ENCODE measurements around the gene LRPAP1.

Gene LRPAP1

DNA sequence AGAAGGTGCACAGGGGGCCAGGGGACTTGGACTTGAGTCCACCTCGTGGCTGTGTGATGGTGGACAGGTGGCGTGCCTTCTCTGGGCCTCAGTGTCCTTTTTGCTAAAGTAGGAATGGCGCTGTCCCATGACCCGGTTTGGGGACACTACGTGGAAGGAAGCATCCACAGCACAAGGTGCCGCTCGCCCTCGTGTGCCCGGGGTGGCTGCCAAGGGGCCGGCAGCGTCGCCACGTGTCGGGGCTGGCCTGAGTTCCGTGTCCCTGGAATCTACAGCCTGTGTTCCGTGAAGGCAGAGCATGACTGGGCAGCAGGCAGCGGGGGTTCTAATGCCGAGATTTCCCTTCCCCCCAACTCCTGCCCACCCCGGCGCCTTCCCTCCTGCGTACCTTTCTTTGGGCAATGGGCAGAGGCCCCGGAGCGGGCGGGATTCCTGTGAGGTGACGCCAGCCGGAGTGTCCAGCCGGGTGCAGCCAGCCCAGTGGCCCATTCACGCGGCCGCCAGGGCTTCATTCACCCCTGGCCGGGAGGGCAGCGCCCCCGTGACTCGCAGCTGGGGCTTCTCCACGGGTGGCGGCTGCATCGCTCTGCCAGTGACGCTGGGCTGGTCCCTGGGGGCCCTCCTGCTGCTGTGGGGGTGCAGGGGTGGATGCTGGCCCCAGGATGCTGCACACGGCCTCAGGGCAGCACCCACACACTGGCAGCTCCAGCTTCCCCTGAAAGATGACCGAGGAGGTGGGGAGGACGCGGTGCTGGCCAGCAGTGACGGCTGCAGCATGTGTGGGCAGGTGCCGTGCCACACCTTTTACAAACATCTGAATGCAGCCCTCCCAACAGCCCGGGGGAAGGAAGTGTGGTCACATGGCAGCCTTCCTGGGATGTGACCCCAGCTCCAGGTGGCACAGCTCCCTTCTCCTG lies 47.9 kb downstream of the LRPAP1 start:
- Histone ChIP-seq H3K4me1 (ENCODE audit: insufficient read depth, low read length) (peaks cover 10% of the 10 kb centered on the region), H3K9ac (ENCODE audit: low read depth, low read length) (no peak overlapping the region), H3K9me3 (ENCODE audit: insufficient read depth, low read depth, low read length) (no peaks in the 10 kb centered on the region), H3K27me3 (ENCODE audit: insufficient read depth, low read length) (peaks cover 95% of the 10 kb centered on the region), H3K36me3 (ENCODE audit: insufficient read depth, low read depth, low read length) (no peaks in the 10 kb centered on the region), H3K27ac (ENCODE audit: low read length) (no peak overlapping the region), H3K4me3 (ENCODE audit: low read length) (no peak overlapping the region)

- Histone ChIP-seq H3K27ac (ENCODE audit: low read length) (no peak overlapping the region), H3K36me3 (ENCODE audit: insufficient read depth, low read depth, low read length) (no peaks in the 10 kb centered on the region), H3K27me3 (ENCODE audit: insufficient read depth, low read length) (peaks cover 95% of the 10 kb centered on the region), H3K4me3 (ENCODE audit: low read length) (no peak overlapping the region), H3K9me3 (ENCODE audit: insufficient read depth, low read depth, low read length) (no peaks in the 10 kb centered on the region), H3K9ac (ENCODE audit: low read depth, low read length) (no peak overlapping the region), H3K4me1 (ENCODE audit: insufficient read depth, low read length) (peaks cover 10% of the 10 kb centered on the region)
These were observed 48.7 kb downstream of the LRPAP1 start for GRCh38 chr4:3483471-3483921.

GRCh38 chr4:3482707-3483106 lies 49.5 kb downstream of the LRPAP1 start:
- no peaks in the 10 kb centered on the region for H3K9me3 ChIP-seq (ENCODE audit: insufficient read depth, low read depth, low read length)
- H3K36me3 ChIP-seq (ENCODE audit: insufficient read depth, low read depth, low read length) = no peaks in the 10 kb centered on the region
- peaks cover 10% of the 10 kb centered on the region for H3K4me1 ChIP-seq (ENCODE audit: insufficient read depth, low read length)
- peaks cover 95% of the 10 kb centered on the region for H3K27me3 ChIP-seq (ENCODE audit: insufficient read depth, low read length)
- H3K9ac ChIP-seq (ENCODE audit: low read depth, low read length) = no peak overlapping the region
- H3K4me3 ChIP-seq (ENCODE audit: low read length) = no peak overlapping the region
- H3K27ac ChIP-seq (ENCODE audit: low read length) = no peak overlapping the region

- H3K27ac ChIP-seq (ENCODE audit: low read length) = no peak overlapping the region
- peaks cover 10% of the 10 kb centered on the region for H3K4me1 ChIP-seq (ENCODE audit: insufficient read depth, low read length)
- no peaks in the 10 kb centered on the region for H3K9me3 ChIP-seq (ENCODE audit: insufficient read depth, low read depth, low read length)
- H3K4me3 ChIP-seq (ENCODE audit: low read length) = no peak overlapping the region
- H3K9ac ChIP-seq (ENCODE audit: low read depth, low read length) = no peak overlapping the region
- H3K36me3 ChIP-seq (ENCODE audit: insufficient read depth, low read depth, low read length) = no peaks in the 10 kb centered on the region
- peaks cover 95% of the 10 kb centered on the region for H3K27me3 ChIP-seq (ENCODE audit: insufficient read depth, low read length)
These were observed 50.3 kb downstream of the LRPAP1 start for GRCh38 chr4:3481783-3482393.

GRCh38 chr4:3481113-3481531 lies 51.1 kb downstream of the LRPAP1 start:
- H3K27me3 ChIP-seq (ENCODE audit: insufficient read depth, low read length) = peaks cover 93% of the 10 kb centered on the region
- H3K9me3 ChIP-seq (ENCODE audit: insufficient read depth, low read depth, low read length) = no peaks in the 10 kb centered on the region
- H3K4me3 ChIP-seq (ENCODE audit: low read length) = peak overlapping the region; percentile 57
- no peak overlapping the region for H3K9ac ChIP-seq (ENCODE audit: low read depth, low read length)
- no peak overlapping the region for H3K27ac ChIP-seq (ENCODE audit: low read length)
- peaks cover 10% of the 10 kb centered on the region for H3K4me1 ChIP-seq (ENCODE audit: insufficient read depth, low read length)
- no peaks in the 10 kb centered on the region for H3K36me3 ChIP-seq (ENCODE audit: insufficient read depth, low read depth, low read length)

DNA sequence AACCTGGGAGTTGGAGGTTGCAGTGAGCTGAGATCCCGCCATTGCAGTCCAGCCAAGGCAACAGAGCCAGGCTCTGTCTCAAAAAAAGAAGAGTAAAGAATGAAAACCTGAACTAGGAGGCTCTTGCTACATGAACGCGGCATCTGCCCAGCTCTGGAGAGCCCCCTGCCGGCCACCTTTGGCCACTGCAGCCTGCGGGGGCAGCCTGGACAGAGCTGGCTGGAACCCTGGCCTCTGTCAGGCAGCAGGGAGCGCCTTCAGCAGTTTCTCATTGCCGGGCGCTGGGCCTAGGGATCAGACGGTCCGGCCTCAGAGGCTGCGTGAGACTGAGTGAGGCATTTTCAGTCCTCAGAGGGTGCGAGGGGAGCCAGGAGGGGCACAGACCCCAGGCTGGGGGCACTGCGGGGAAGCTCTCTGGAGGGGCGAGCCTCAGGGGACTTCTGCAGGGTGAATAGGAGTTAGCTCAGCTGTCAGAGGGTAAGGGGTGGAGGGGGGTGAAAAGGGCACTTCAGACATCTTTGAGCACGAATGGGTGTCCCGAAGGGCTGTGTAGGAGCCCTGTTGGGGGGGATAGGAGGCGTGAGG lies 51.6 kb downstream of the LRPAP1 start:
- Histone ChIP-seq H3K4me3 (ENCODE audit: low read length) (peak overlapping the region; percentile 57), H3K9me3 (ENCODE audit: insufficient read depth, low read depth, low read length) (no peaks in the 10 kb centered on the region), H3K4me1 (ENCODE audit: insufficient read depth, low read length) (peaks cover 10% of the 10 kb centered on the region), H3K27ac (ENCODE audit: low read length) (no peak overlapping the region), H3K27me3 (ENCODE audit: insufficient read depth, low read length) (peaks cover 90% of the 10 kb centered on the region), H3K9ac (ENCODE audit: low read depth, low read length) (no peak overlapping the region), H3K36me3 (ENCODE audit: insufficient read depth, low read depth, low read length) (no peaks in the 10 kb centered on the region)

DNA sequence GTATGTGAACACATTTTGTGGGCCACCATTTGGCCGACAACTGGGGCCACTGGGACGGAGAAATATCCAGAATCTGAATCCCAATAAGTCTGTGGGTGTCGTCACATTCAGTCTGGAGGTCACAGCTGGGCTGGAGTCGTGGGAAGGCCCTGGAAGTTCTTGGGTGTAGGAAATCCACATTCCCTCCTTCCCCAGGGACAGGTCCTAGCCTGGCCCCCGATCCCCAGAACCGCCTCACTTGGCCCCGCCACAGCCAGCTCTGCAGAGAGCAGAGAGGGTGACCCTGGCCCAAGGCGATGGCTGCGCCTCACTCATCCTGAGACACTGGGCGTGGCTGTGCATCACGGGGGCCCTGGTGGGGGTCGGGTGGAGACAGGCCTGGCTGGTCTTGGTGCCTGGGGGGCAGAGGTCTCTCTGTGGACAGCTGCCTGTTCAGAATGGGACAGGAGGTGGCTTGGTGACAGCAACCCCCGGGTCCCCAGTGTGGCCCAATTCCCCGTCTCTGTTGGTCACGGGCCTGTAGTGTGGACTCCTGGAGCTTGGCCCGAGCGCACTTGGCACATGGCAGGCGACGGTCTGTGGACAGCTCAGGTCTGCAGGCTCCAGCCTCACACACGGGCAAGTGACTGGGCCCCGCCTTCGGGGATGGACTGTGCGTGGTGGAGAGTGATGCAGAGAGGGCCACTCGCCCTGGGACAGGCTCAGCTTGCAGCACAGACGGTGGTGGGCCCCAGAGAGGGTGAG lies 52.7 kb downstream of the LRPAP1 start:
- Histone ChIP-seq H3K27ac (ENCODE audit: low read length) (no peak overlapping the region), H3K36me3 (ENCODE audit: insufficient read depth, low read depth, low read length) (no peaks in the 10 kb centered on the region), H3K4me3 (ENCODE audit: low read length) (no peak overlapping the region), H3K27me3 (ENCODE audit: insufficient read depth, low read length) (peaks cover 90% of the 10 kb centered on the region), H3K4me1 (ENCODE audit: insufficient read depth, low read length) (peaks cover 10% of the 10 kb centered on the region), H3K9ac (ENCODE audit: low read depth, low read length) (no peak overlapping the region), H3K9me3 (ENCODE audit: insufficient read depth, low read depth, low read length) (no peaks in the 10 kb centered on the region)

GRCh38 chr4:3478446-3479357 lies 53.5 kb downstream of the LRPAP1 start:
- no peak overlapping the region for H3K4me3 ChIP-seq (ENCODE audit: low read length)

GRCh38 chr4:3477750-3478430 lies 54.3 kb downstream of the LRPAP1 start:
- Histone ChIP-seq H3K36me3 (ENCODE audit: insufficient read depth, low read depth, low read length) (no peaks in the 10 kb centered on the region), H3K27ac (ENCODE audit: low read length) (no peak overlapping the region), H3K9ac (ENCODE audit: low read depth, low read length) (no peak overlapping the region), H3K4me3 (ENCODE audit: low read length) (no peak overlapping the region), H3K9me3 (ENCODE audit: insufficient read depth, low read depth, low read length) (no peaks in the 10 kb centered on the region), H3K27me3 (ENCODE audit: insufficient read depth, low read length) (peaks cover 80% of the 10 kb centered on the region), H3K4me1 (ENCODE audit: insufficient read depth, low read length) (peaks cover 10% of the 10 kb centered on the region)

More at GRCh38 chr4:3478446-3479357, 53.5 kb downstream of the LRPAP1 start:
- no peaks in the 10 kb centered on the region for H3K36me3 ChIP-seq (ENCODE audit: insufficient read depth, low read depth, low read length)
- no peak overlapping the region for H3K9ac ChIP-seq (ENCODE audit: low read depth, low read length)
- no peaks in the 10 kb centered on the region for H3K9me3 ChIP-seq (ENCODE audit: insufficient read depth, low read depth, low read length)
- peaks cover 10% of the 10 kb centered on the region for H3K4me1 ChIP-seq (ENCODE audit: insufficient read depth, low read length)
- peaks cover 88% of the 10 kb centered on the region for H3K27me3 ChIP-seq (ENCODE audit: insufficient read depth, low read length)
- H3K27ac ChIP-seq (ENCODE audit: low read length) = no peak overlapping the region

DNA sequence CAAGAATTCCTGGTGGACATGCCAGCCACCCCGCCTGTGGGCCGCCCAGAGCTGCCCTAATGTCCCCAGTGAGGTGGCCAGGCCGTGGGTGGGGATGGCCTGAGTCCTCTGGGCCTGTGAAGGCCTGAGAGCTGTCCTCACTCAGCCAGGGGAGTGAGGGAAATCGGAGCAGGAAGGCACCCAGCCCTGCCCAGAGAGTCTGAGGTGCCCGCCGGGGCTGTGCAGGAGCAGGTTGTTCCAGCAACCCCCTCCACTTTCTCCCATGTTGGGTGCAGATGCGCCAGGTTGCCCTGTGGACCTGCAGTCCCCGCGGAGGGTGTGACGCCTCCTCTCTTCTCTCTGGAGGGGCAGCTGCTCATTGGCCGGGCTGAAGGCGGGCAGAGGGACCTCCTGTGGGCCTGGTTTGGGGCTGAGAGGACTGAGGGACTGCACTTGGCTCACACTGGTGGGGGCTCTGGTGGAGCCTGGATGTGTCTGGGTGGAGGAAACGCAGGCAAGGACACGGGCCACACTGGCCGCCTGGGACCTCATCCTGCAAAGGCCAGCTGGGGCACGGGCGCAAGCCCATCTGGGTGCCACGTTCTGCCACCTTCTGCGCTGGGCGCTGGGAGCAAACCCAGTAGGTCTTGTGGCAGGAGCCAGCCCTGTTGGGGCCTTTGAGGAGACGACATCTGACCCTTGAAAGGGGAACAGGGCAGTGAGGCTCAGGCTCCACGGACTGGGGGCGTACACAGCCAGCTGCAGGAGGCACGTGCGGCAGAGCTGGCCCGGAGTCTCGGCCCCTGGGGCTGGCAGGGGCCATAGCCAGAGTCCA lies 55.1 kb downstream of the LRPAP1 start:
- Histone ChIP-seq H3K27ac (ENCODE audit: low read length) (no peak overlapping the region), H3K9me3 (ENCODE audit: insufficient read depth, low read depth, low read length) (no peaks in the 10 kb centered on the region), H3K9ac (ENCODE audit: low read depth, low read length) (no peak overlapping the region), H3K36me3 (ENCODE audit: insufficient read depth, low read depth, low read length) (no peaks in the 10 kb centered on the region), H3K27me3 (ENCODE audit: insufficient read depth, low read length) (peaks cover 78% of the 10 kb centered on the region), H3K4me3 (ENCODE audit: low read length) (no peak overlapping the region), H3K4me1 (ENCODE audit: insufficient read depth, low read length) (peaks cover 10% of the 10 kb centered on the region)

Data from iPS-20b (cell line).